H1 (cell line): ENCODE data around the gene OR2D2.
A peak's percentile ranks its signal among the peaks of the same experiment; 100 is the strongest.

Experiments used
- BRCA1 ChIP-seq: IDR thresholded peaks from 2 replicates; pipeline ENCODE4 v1.6.1; 2012; ENCODE audit warnings: low read depth, low read length, improper control_type of control experiment
- CHD1 ChIP-seq: IDR thresholded peaks from 2 replicates; pipeline ENCODE4 v1.6.1; 2012; ENCODE audit warnings: low read depth, low read length, improper control_type of control experiment
- EZH2 ChIP-seq: fragments of 200-600 bp; sonication (generic); IDR thresholded peaks from 2 replicates; pipeline ENCODE4 v1.7.1; 2012; ENCODE audit warnings: low read depth, mild to moderate bottlenecking, moderate library complexity, low read length, inconsistent platforms; ENCODE audit not compliant: severe bottlenecking
- POLR2AphosphoS5 ChIP-seq: IDR thresholded peaks from 2 replicates; pipeline ENCODE4 v1.6.1; 2011; ENCODE audit warnings: low read depth, low read length
- SAP30 ChIP-seq: fragments of 300-600 bp; sonication (generic); IDR thresholded peaks from 2 replicates; pipeline ENCODE4 v1.7.1; 2012; ENCODE audit warnings: low read length, moderate library complexity, mild to moderate bottlenecking, inconsistent platforms; ENCODE audit not compliant: insufficient read depth, insufficient replicate concordance
- TEAD4 ChIP-seq: IDR thresholded peaks from 2 replicates; pipeline ENCODE4 v1.6.1; 2012; ENCODE audit warnings: low read depth, low read length, inconsistent platforms, mixed read lengths
- TF ChIP-seq, protein P1 (sequence below): IDR thresholded peaks from 2 replicates; pipeline ENCODE4 v1.6.1; 2012; ENCODE audit warnings: low read length, inconsistent platforms
- TF ChIP-seq, protein P2 (sequence below), 3 experiments: IDR thresholded peaks; 1 replicate in 2 of 3; 2 replicates in 1 of 3; pipeline versions ENCODE4 v1.5.1 to v1.6.1; 2011; ENCODE audit warnings: low read length in 3 of 3, mild to moderate bottlenecking in 3 of 3, inconsistent platforms in 2 of 3, low read depth in 1 of 3, moderate library complexity in 1 of 3; ENCODE audit not compliant: insufficient read depth in 1 of 3; ENCODE audit errors: control extremely low read depth in 1 of 3

DNA sequence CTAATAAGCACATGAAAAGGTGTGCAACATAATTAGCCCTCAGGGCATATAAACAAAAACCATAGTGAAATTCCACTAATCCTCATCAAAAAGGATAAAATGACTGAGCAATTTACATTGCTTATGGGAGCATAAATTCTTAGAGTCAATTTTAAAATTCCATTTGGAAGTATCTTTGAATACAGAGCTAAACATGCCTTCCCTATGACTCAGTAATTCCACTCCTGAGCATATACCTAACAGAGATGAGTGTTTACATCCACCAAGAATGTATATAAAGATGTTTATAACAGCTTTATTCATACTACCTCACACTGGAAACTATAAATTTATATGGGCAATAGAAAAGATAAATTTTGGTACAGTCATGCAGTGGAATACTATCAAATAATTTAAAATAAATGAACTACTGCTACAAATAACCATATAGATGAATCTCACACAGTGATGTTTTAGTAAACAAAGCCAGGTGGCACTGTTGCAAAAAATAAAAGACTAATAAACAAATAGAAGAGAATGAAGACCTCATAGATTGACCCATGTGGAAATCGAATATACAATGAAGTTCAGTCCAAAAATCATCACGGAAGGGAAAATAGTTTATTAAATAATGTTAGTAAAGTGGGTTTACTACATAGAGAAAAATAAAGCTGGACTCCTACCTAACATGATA is 8.2 kb upstream of the OR2D2 start:
- no peak for TF ChIP-seq EZH2
- TF ChIP-seq, protein P1, sequence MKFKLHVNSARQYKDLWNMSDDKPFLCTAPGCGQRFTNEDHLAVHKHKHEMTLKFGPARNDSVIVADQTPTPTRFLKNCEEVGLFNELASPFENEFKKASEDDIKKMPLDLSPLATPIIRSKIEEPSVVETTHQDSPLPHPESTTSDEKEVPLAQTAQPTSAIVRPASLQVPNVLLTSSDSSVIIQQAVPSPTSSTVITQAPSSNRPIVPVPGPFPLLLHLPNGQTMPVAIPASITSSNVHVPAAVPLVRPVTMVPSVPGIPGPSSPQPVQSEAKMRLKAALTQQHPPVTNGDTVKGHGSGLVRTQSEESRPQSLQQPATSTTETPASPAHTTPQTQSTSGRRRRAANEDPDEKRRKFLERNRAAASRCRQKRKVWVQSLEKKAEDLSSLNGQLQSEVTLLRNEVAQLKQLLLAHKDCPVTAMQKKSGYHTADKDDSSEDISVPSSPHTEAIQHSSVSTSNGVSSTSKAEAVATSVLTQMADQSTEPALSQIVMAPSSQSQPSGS, result no peak
- TF ChIP-seq SAP30, result no peak
- no peak for TF ChIP-seq BRCA1
- no peak for TF ChIP-seq CHD1
- TF ChIP-seq POLR2AphosphoS5, result no peak
- TF ChIP-seq, protein P2, sequence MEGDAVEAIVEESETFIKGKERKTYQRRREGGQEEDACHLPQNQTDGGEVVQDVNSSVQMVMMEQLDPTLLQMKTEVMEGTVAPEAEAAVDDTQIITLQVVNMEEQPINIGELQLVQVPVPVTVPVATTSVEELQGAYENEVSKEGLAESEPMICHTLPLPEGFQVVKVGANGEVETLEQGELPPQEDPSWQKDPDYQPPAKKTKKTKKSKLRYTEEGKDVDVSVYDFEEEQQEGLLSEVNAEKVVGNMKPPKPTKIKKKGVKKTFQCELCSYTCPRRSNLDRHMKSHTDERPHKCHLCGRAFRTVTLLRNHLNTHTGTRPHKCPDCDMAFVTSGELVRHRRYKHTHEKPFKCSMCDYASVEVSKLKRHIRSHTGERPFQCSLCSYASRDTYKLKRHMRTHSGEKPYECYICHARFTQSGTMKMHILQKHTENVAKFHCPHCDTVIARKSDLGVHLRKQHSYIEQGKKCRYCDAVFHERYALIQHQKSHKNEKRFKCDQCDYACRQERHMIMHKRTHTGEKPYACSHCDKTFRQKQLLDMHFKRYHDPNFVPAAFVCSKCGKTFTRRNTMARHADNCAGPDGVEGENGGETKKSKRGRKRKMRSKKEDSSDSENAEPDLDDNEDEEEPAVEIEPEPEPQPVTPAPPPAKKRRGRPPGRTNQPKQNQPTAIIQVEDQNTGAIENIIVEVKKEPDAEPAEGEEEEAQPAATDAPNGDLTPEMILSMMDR (IDR thresholded peaks at IDR 0.05; ENCODE audit: control extremely low read depth in 1 of 3, insufficient read depth in 1 of 3, low read depth in 1 of 3, low read length in 3 of 3), result peak in 1 of 3 experiments; percentile 2; a peak in 1 of 4 replicates
- TF ChIP-seq TEAD4, result no peak
